GM12864 (cell line): ENCODE data around the gene PDE7B.

Experiments
- DNase-seq: peaks from one replicate; pipeline ENCODE4 v3.0.0-alpha.2; 2011; ENCODE audit warnings: low read depth
- H3K4me3 ChIP-seq: 2 replicates; pipeline ENCODE4 v1.5.1; 2011; ENCODE audit warnings: mild to moderate bottlenecking, low read depth, low read length, control low read depth
- CTCF ChIP-seq: IDR thresholded peaks from 2 replicates; pipeline ENCODE4 v1.5.1; 2011; ENCODE audit warnings: low read depth, mild to moderate bottlenecking, moderate library complexity, low read length, control low read depth, inconsistent platforms; ENCODE audit errors: missing control alignments

Gene PDE7B

DNA sequence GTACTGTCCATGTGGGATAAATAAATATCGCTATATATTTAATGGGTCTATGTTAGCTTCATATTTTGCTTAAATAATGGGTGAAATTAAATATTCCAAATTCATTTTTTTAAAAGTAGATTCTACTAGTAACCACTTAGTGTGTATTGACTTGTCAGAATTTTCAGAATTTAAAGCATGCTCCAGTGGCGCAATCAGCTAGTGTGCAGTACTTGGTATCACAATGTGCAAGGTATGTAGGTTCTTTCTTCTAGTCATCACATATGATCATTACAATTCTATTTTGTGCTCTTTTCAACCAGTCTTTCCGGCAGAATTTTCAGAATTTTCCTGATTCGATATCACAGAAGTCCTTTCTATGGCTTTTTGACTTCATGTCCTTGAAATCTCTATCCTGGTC is 32.6 kb downstream of the PDE7B start:
- no peak for TF ChIP-seq CTCF
- H3K4me3 ChIP-seq = no peak overlapping the region
- no peak for DNase-seq

- DNase-seq = no peak
- no peak overlapping the region for H3K4me3 ChIP-seq
- TF ChIP-seq CTCF = no peak
Observed at GRCh38 chr6:135887069-135887468, 35.6 kb downstream of the PDE7B start.

GRCh38 chr6:135888818-135889217 is 37.3 kb downstream of the PDE7B start:
- H3K4me3 ChIP-seq = no peak overlapping the region

GRCh38 chr6:135890876-135891275 is 39.4 kb downstream of the PDE7B start:
- no peak for TF ChIP-seq CTCF
- H3K4me3 ChIP-seq = no peak overlapping the region
- no peak for DNase-seq

More at GRCh38 chr6:135888818-135889217, 37.3 kb downstream of the PDE7B start:
- no peak for TF ChIP-seq CTCF
- no peak for DNase-seq

- no peak for TF ChIP-seq CTCF
- DNase-seq = no peak
- H3K4me3 ChIP-seq = no peak overlapping the region
Observed at GRCh38 chr6:135891710-135892109, 40.2 kb downstream of the PDE7B start.

DNA sequence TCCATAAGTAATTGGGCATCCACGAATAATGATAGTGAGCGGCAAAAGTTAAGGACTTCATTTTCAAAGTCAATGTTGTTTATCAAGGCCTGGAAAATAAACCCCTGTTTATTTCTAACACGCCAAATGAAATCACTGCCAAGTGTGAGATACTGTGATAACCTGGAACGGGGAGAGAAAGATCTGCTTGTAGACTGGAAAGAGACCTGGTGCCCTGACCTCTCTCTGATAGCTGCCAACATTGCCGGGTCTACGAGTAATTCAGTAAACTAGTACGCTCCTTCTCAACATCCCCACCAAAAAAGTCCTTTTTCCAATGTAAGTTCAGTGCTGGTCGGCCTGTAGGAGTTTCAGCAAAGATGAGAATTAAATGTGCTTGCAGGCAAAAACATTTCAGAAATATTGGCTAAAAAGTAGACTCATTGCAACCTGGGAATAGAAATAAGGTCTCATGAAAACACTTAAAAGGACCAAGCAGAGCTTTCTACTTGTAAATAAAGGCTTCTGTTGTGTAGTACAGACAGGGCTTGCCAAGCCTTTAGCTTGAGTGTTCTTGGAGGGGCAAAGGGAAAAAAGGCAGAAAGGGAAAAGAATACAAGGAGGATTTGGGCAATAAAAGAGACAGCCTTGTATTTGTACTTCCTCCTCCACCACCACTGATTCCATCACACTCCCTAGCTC is 43.9 kb downstream of the PDE7B start:
- TF ChIP-seq CTCF = no peak
- no peak overlapping the region for H3K4me3 ChIP-seq
- no peak for DNase-seq

- H3K4me3 ChIP-seq = no peak overlapping the region
- no peak for TF ChIP-seq CTCF
- DNase-seq = no peak
Observed at GRCh38 chr6:135897087-135897486, 45.6 kb downstream of the PDE7B start.
